GM12878 (cell line): ENCODE data around the gene MEGF11.

ENCODE experiments used
- CTCF ChIP-seq, 3 experiments: IDR thresholded peaks in 2 of 3; conservative IDR thresholded peaks in 1 of 3; 2 replicates each; pipeline ENCODE4 v1.5.1; 2011; ENCODE audit warnings: low read depth in 3 of 3, low read length in 3 of 3, mild to moderate bottlenecking in 3 of 3, control low read depth in 2 of 3, moderate library complexity in 2 of 3, inconsistent platforms in 1 of 3, mixed read lengths in 1 of 3; ENCODE audit not compliant: control insufficient read depth in 2 of 3, insufficient read depth in 1 of 3; ENCODE audit errors: extremely low read depth in 1 of 3
- EED ChIP-seq: sonication (generic); IDR thresholded peaks from 2 replicates; pipeline ENCODE4 v1.6.1; 2016; ENCODE audit warnings: antibody characterized with exemption, low read depth
- EP300 ChIP-seq, 2 experiments: fragments of 150-350 bp in 1 of 2; IDR thresholded peaks; 2 replicates each; pipeline ENCODE4 v1.6.1; 2011 to 2012; ENCODE audit warnings: low read depth in 2 of 2, low read length in 2 of 2, borderline replicate concordance in 1 of 2, improper control_type of control experiment in 1 of 2, inconsistent platforms in 1 of 2; ENCODE audit not compliant: control insufficient read depth in 1 of 2
- LARP7 ChIP-seq: fragments of 450-650 bp; IDR thresholded peaks from 2 replicates; pipeline ENCODE4 v1.6.1; 2017; ENCODE audit warnings: mild to moderate bottlenecking
- MYC ChIP-seq: IDR thresholded peaks from 2 replicates; pipeline ENCODE4 v1.6.1; 2011; ENCODE audit warnings: mild to moderate bottlenecking, low read length, moderate library complexity, inconsistent platforms; ENCODE audit not compliant: insufficient read depth, insufficient replicate concordance, insufficient read length, severe bottlenecking
- PRDM15 ChIP-seq: fragments of 450-650 bp; formaldehyde crosslinking; IDR thresholded peaks from 2 replicates; pipeline ENCODE4 v1.4.0; 2020; ENCODE audit warnings: mild to moderate bottlenecking, moderate library complexity
- RAD21 ChIP-seq: IDR thresholded peaks from 2 replicates; pipeline ENCODE4 v1.6.1; 2011; ENCODE audit warnings: mild to moderate bottlenecking, low read depth, low read length, moderate library complexity; ENCODE audit not compliant: insufficient read depth

GRCh38 chr15:65893060-65893459, 360.5 kb downstream of the MEGF11 start:
- TF ChIP-seq CTCF (IDR thresholded peaks at IDR 0.05 in 2 of 3, conservative IDR thresholded peaks at IDR 0.05 in 1 of 3; ENCODE audit: control insufficient read depth in 2 of 3, extremely low read depth in 1 of 3, insufficient read depth in 1 of 3, low read depth in 3 of 3, low read length in 3 of 3), result no peak
- no peak for TF ChIP-seq EED
- TF ChIP-seq RAD21, result no peak
- no peak for TF ChIP-seq MYC
- no peak for TF ChIP-seq LARP7
- TF ChIP-seq PRDM15 (CRISPR knock-in tag), result no peak
- TF ChIP-seq EP300 (IDR thresholded peaks at IDR 0.05; ENCODE audit: borderline replicate concordance in 1 of 2, control insufficient read depth in 1 of 2, low read depth in 2 of 2, low read length in 2 of 2), result no peak
